ENCODE measurements around the gene NKX1-1. TPM values are rescaled to one million over a fixed set of nuclear protein-coding genes. Genes with fewer than 3 reads are reported as not detected.
"Not testable (repeated sequence)": the region's sequence is repeated elsewhere in the genome, so short reads cannot be mapped to it uniquely, and the experiment has no call there.

The NKX1-1 gene
- total RNA-seq (2014; rRNA removed; shearing (Covaris generic)), result not detected in 2 replicates

- DNase-seq, result no peak
- H3K9me3 ChIP-seq (replicated peaks), result no peaks in the 10 kb centered on the region
- H3K4me3 ChIP-seq, result no peak within 1 kb of the TSS
- H3K36me3 ChIP-seq, result no peaks in the 10 kb centered on the region
- H3K27ac ChIP-seq, result no peak within 1 kb of the TSS
- H3K4me1 ChIP-seq, result no peaks in the 10 kb centered on the region
- no peaks in the 10 kb centered on the region for H3K27me3 ChIP-seq
These were observed at the start of gene NKX1-1 for GRCh38 chr4:1406394-1406980. TSS of gene NKX1-1 (minus strand) at chr4:1406442. CDS start at chr4:1406442, 0 bp downstream.

GRCh38 chr4:1453731-1454130 lies 47.5 kb upstream of the NKX1-1 start:
- Histone ChIP-seq H3K27me3 (no peaks in the 10 kb centered on the region), H3K4me3 (no peak overlapping the region), H3K36me3 (no peaks in the 10 kb centered on the region), H3K4me1 (no peaks in the 10 kb centered on the region), H3K9me3 (replicated peaks) (no peaks in the 10 kb centered on the region), H3K27ac (no peak overlapping the region)
- DNase-seq, result no peak

- H3K36me3 ChIP-seq, result no peaks in the 10 kb centered on the region
- no peak overlapping the region for H3K27ac ChIP-seq
- H3K9me3 ChIP-seq (replicated peaks), result no peaks in the 10 kb centered on the region
These were observed 46.3 kb upstream of the NKX1-1 start for GRCh38 chr4:1452431-1453051.

GRCh38 chr4:1451752-1452122 lies 45.5 kb upstream of the NKX1-1 start:
- H3K36me3 ChIP-seq, result no peaks in the 10 kb centered on the region

More at GRCh38 chr4:1452431-1453051, 46.3 kb upstream of the NKX1-1 start:
- Histone ChIP-seq H3K4me3 (no peak overlapping the region), H3K27me3 (no peaks in the 10 kb centered on the region), H3K4me1 (no peaks in the 10 kb centered on the region)
- no peak for DNase-seq

GRCh38 chr4:1451106-1451751 lies 45.0 kb upstream of the NKX1-1 start:
- H3K4me3 ChIP-seq, result no peak overlapping the region
- H3K4me1 ChIP-seq, result no peaks in the 10 kb centered on the region
- no peak overlapping the region for H3K27ac ChIP-seq
- DNase-seq, result no peak
- H3K36me3 ChIP-seq, result no peaks in the 10 kb centered on the region
- H3K27me3 ChIP-seq, result no peaks in the 10 kb centered on the region
- no peaks in the 10 kb centered on the region for H3K9me3 ChIP-seq (replicated peaks)

More at GRCh38 chr4:1451752-1452122, 45.5 kb upstream of the NKX1-1 start:
- H3K4me1 ChIP-seq, result no peaks in the 10 kb centered on the region
- no peak for DNase-seq
- H3K27ac ChIP-seq, result no peak overlapping the region
- no peaks in the 10 kb centered on the region for H3K27me3 ChIP-seq
- no peaks in the 10 kb centered on the region for H3K9me3 ChIP-seq (replicated peaks)
- H3K4me3 ChIP-seq, result no peak overlapping the region

- H3K36me3 ChIP-seq, result no peaks in the 10 kb centered on the region
- DNase-seq, result peak in 1 of 2 experiments; percentile 2
- H3K27ac ChIP-seq, result no peak overlapping the region
- H3K27me3 ChIP-seq, result no peaks in the 10 kb centered on the region
- H3K4me1 ChIP-seq, result no peaks in the 10 kb centered on the region
- no peak overlapping the region for H3K4me3 ChIP-seq
- H3K9me3 ChIP-seq (replicated peaks), result no peaks in the 10 kb centered on the region
These were observed 43.8 kb upstream of the NKX1-1 start for GRCh38 chr4:1449833-1450741.

GRCh38 chr4:1449475-1449832 lies 43.2 kb upstream of the NKX1-1 start:
- Histone ChIP-seq H3K27ac (no peak overlapping the region), H3K36me3 (no peaks in the 10 kb centered on the region), H3K9me3 (replicated peaks) (no peaks in the 10 kb centered on the region), H3K4me1 (no peaks in the 10 kb centered on the region), H3K27me3 (no peaks in the 10 kb centered on the region), H3K4me3 (no peak overlapping the region)
- no peak for DNase-seq

GRCh38 chr4:1448589-1449420 lies 42.6 kb upstream of the NKX1-1 start:
- Histone ChIP-seq H3K4me3 (no peak overlapping the region), H3K27ac (no peak overlapping the region), H3K36me3 (no peaks in the 10 kb centered on the region), H3K27me3 (no peaks in the 10 kb centered on the region), H3K9me3 (replicated peaks) (no peaks in the 10 kb centered on the region), H3K4me1 (no peaks in the 10 kb centered on the region)
- DNase-seq, result peak; percentile 54 to 66

- no peaks in the 10 kb centered on the region for H3K27me3 ChIP-seq
- H3K9me3 ChIP-seq (replicated peaks), result no peaks in the 10 kb centered on the region
- H3K4me1 ChIP-seq, result no peaks in the 10 kb centered on the region
- DNase-seq, result no peak
- H3K36me3 ChIP-seq, result no peaks in the 10 kb centered on the region
- no peak overlapping the region for H3K4me3 ChIP-seq
- H3K27ac ChIP-seq, result no peak overlapping the region
These were observed 41.7 kb upstream of the NKX1-1 start for GRCh38 chr4:1447676-1448588.

- Histone ChIP-seq H3K27ac (no peak overlapping the region), H3K36me3 (no peaks in the 10 kb centered on the region), H3K27me3 (no peaks in the 10 kb centered on the region), H3K4me3 (no peak overlapping the region), H3K9me3 (replicated peaks) (no peaks in the 10 kb centered on the region), H3K4me1 (no peaks in the 10 kb centered on the region)
- DNase-seq, result no peak
These were observed 40.5 kb upstream of the NKX1-1 start for GRCh38 chr4:1446502-1447386.

GRCh38 chr4:1445716-1446445 lies 39.6 kb upstream of the NKX1-1 start:
- no peaks in the 10 kb centered on the region for H3K36me3 ChIP-seq
- no peak overlapping the region for H3K27ac ChIP-seq
- DNase-seq, result no peak
- no peak overlapping the region for H3K4me3 ChIP-seq
- H3K27me3 ChIP-seq, result no peaks in the 10 kb centered on the region
- no peaks in the 10 kb centered on the region for H3K9me3 ChIP-seq (replicated peaks)
- no peaks in the 10 kb centered on the region for H3K4me1 ChIP-seq

- H3K4me1 ChIP-seq; H3K27me3 ChIP-seq; H3K9me3 ChIP-seq (replicated peaks); DNase-seq; H3K36me3 ChIP-seq; H3K4me3 ChIP-seq; H3K27ac ChIP-seq: not testable (repeated sequence)
These were observed 37.5 kb upstream of the NKX1-1 start for GRCh38 chr4:1443688-1444172.

Measured in SJCRH30 (cell line).